Activated CD4-positive, alpha-beta T cell treated with anti-CD3 and anti-CD28 coated beads, Interleukin-2, amount 50 U/mL, for 1 hour (primary cell): ENCODE data around the gene ZMYND15.
A peak's percentile ranks its signal among the peaks of the same experiment; 100 is the strongest.

Experiments
- DNase-seq: peaks from one replicate; pipeline ENCODE4 v3.0.0-alpha.2; 2020

ZMYND15 gene

GRCh38 chr17:4788159-4788806, 48.6 kb downstream of the ZMYND15 start:
- no peak for DNase-seq

GRCh38 chr17:4788807-4789700, 49.4 kb downstream of the ZMYND15 start, which contains the start of gene GLTPD2:
GLTPD2 (plus strand) TSS chr17:4788964; CDS start chr17:4789012, 48 bp downstream.
- DNase-seq, result no peak

- no peak for DNase-seq
These were observed 50.0 kb downstream of the ZMYND15 start for GRCh38 chr17:4789701-4789950.

- DNase-seq, result peak; percentile 75
These were observed 50.5 kb downstream of the ZMYND15 start for GRCh38 chr17:4789951-4790704.

- DNase-seq, result no peak
These were observed 51.1 kb downstream of the ZMYND15 start for GRCh38 chr17:4790705-4791088.

GRCh38 chr17:4795168-4795567, 55.5 kb downstream of the ZMYND15 start:
- DNase-seq, result no peak
